DND-41 (cell line): ENCODE data around the gene MYLK.

Source experiments
- EZH2 ChIP-seq: IDR thresholded peaks from 3 replicates; pipeline ENCODE4 v1.6.1; 2012; ENCODE audit warnings: borderline replicate concordance, low read depth, mild to moderate bottlenecking, moderate library complexity, low read length, inconsistent platforms; ENCODE audit not compliant: severe bottlenecking
- TF ChIP-seq, protein P1 (sequence below): IDR thresholded peaks from 2 replicates; pipeline ENCODE4 v1.5.1; 2012; ENCODE audit warnings: borderline replicate concordance, low read length, moderate library complexity, mild to moderate bottlenecking; ENCODE audit not compliant: poor library complexity, severe bottlenecking; ENCODE audit errors: extremely low read depth

DNA sequence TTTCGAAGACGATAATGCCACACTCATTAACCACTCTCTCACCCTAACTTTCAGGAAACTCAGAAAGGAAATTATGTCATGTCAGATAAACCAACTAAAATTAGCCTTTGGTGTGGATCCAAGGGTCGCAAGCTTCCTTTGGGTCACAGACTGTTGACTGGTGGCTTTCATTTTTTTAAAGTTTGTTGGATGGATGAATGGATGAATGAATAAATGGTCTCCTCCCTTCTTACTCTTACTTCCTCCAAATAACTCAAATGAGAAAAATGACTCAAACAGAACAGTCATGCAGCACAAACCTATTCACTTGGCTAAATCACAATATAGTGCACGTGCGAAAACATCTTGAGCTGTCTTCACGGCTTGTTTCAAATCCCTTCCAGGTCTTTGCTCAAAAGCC lies 216.3 kb downstream of the MYLK start:
- TF ChIP-seq, protein P1, sequence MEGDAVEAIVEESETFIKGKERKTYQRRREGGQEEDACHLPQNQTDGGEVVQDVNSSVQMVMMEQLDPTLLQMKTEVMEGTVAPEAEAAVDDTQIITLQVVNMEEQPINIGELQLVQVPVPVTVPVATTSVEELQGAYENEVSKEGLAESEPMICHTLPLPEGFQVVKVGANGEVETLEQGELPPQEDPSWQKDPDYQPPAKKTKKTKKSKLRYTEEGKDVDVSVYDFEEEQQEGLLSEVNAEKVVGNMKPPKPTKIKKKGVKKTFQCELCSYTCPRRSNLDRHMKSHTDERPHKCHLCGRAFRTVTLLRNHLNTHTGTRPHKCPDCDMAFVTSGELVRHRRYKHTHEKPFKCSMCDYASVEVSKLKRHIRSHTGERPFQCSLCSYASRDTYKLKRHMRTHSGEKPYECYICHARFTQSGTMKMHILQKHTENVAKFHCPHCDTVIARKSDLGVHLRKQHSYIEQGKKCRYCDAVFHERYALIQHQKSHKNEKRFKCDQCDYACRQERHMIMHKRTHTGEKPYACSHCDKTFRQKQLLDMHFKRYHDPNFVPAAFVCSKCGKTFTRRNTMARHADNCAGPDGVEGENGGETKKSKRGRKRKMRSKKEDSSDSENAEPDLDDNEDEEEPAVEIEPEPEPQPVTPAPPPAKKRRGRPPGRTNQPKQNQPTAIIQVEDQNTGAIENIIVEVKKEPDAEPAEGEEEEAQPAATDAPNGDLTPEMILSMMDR: no peak
- TF ChIP-seq EZH2: no peak
